ENCODE data around the gene ZC2HC1B.

GRCh38 chr6:143934867-143935266 lies 70.6 kb downstream of the ZC2HC1B start:
- no peak for TF ChIP-seq EZH2 (IDR thresholded peaks at IDR 0.05; ENCODE audit: borderline replicate concordance)
- TF ChIP-seq CTCF (IDR thresholded peaks at IDR 0.05; ENCODE audit: poor library complexity) = no peak
